HG03457 (cell line): ENCODE results near the gene MED10.

ENCODE experiments used
- ATAC-seq: cut with Tn5 transposase; IDR thresholded peaks from one replicate; pipeline ENCODE4 v1.9.1; 2021; ENCODE audit warnings: moderate number of reproducible peaks; ENCODE audit not compliant: unreplicated experiment

The MED10 gene

GRCh38 chr5:6399980-6400910 lies 21.9 kb upstream of the MED10 start:
- ATAC-seq = no peak

DNA sequence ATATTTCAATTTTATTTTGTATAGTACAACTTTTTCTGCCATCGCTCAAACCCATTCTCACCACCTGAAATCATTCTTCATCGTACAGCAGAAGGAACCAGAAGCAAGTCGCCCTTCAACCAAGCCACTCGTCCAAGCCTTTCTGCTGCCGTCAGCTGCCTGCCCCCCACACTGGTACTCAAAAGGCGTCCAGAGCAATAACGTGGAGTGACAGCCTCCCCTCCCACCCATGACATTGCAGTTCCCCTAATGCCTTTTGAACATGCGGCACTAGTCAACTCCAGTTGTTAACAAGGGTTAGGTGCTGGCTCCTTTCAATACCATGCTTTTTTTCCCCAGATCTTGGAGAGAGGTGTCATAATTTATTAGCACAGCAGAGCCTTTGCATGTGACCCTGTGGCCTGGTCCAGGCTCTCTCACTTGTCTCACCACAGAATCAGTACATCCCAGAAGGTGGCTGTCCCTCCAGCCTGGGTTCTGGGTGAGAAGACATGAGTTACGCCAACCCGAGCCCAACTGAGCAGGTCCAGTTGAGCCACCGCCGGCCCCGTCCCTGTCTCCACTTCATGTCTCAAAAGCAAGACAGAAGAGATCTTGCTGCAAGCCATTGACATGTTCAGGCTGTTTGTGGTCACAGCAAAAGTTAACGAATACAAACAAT lies 20.4 kb upstream of the MED10 start:
- no peak for ATAC-seq

DNA sequence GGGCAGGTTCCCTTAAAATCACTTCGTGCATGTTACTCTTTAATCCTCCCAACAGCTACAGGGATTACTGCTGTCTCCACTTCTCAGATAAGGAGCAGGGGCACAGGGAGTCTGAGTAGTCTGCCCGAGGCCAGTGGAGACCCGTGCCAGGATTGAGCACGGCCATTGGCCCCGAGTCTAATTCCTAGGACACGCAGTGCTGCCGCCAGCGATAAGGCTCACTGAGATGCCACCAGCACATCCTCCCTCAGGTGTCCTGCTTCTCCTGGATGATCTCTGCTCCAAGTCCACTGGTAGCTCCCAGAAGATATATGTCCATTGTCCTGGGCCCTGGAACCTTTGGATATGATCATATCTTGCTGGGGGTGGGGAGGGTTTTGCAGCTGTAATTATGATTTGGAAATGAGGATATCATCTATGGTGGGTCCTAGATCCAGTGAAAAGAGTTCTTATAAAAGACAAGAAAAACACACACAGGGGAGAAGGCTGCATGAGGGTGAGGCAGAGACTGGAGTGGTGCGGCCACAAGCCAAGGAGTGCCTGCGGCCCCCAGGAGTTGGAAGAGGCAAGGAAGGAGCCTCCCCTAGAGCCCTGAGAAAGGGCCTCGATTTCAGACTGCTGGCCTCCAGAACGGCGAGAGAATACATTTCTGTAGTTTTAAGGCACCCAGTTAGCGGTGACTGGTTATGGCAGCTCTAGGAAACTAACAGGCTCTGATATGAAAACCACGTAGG lies 19.4 kb upstream of the MED10 start:
- ATAC-seq = no peak

GRCh38 chr5:6396836-6397535 lies 18.6 kb upstream of the MED10 start:
- no peak for ATAC-seq

- no peak for ATAC-seq
Measured at GRCh38 chr5:6396043-6396442, 17.7 kb upstream of the MED10 start.

GRCh38 chr5:6395621-6396020 lies 17.3 kb upstream of the MED10 start:
- ATAC-seq = no peak

DNA sequence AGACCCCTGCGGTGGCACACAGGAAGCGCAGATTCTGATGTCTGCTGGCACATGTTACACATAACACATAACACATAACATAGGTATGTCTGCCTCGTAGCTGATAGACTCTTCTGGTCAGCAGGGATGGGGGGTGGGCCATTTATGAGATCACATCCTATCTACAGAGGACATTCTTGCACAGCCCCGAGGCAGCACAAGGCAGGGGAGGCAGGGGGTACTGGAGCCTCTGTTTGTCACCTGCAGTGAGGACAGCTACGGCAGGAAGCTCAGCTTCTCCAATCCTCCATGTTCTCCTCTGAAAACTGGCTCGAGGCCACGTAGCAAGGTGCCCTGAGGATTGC lies 16.7 kb upstream of the MED10 start:
- ATAC-seq = no peak

DNA sequence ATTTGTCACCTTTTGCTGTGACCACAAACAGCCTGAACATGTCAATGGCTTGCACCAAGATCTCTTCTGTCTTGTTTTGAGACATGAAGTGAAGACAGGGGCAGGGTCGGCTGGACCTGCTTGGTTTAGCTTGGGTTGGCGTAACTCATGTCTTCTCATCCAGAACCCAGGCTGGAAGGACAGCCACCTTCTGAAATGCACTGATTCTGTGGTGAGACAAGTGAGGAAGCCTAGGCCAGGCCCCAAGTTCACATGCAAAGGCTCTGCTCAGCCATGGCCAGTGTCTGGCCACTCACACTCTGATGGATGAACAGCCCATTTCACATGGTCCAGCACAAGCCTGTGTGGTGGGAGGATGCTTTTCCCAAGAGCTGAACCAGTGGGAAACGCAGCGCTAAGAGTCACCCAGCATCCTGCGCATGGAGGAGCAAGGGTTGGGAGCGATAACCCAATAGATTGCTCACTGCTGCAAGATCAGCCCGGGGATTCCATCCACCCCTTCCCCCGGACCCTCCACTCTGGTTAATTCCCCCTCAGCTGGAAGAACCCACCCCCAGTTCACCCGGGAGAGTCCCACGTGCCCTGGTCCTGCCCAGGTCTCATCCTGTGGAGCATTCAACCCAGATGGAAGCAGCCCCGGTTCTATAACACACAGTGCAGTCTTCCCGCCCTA lies 16.2 kb upstream of the MED10 start:
- no peak for ATAC-seq

- no peak for ATAC-seq
Measured at GRCh38 chr5:6393596-6394194, 15.3 kb upstream of the MED10 start.

- ATAC-seq = no peak
Measured at GRCh38 chr5:6392561-6392960, 14.2 kb upstream of the MED10 start.

GRCh38 chr5:6391151-6391550 lies 12.8 kb upstream of the MED10 start:
- ATAC-seq = no peak

GRCh38 chr5:6389946-6390530 lies 11.7 kb upstream of the MED10 start:
- no peak for ATAC-seq

DNA sequence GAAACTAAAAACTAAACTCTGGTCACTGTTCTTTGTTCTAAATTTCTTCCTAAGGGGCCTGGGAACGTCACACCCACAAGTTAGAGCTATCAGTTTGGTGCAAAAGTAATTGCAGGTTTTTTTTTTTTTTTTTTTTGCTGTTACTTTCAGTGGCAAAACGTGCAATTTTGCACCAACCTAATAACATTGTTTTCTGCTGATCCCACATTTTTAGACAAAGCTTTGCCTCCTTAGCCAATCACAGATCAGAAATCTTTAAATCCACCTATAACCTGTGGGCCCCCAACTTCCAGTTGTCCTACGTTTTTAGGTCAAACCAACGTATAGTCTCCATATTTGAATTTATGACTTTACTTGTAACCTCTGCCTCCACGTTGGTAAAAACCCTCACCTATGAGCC lies 11.1 kb upstream of the MED10 start:
- no peak for ATAC-seq

DNA sequence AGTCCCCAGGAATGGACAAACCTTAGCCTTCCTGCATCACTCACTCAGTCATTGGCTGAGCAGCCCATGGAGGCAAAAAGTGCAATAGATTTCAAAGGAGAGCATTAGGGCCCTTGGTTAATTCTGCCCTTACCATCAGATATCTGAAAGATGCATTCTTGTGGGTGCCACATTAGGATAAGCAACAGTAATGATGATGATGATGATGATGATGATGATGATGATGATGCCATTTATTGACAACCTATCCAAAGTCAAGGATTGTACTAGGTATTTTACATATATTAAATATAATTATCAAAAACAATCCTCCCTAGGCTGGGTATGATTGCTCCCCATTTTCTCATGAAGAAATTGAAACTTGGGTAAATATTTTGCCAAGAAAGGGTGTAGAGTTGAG lies 9.6 kb upstream of the MED10 start:
- no peak for ATAC-seq

- ATAC-seq = no peak
Measured at GRCh38 chr5:6386271-6386670, 7.9 kb upstream of the MED10 start.

DNA sequence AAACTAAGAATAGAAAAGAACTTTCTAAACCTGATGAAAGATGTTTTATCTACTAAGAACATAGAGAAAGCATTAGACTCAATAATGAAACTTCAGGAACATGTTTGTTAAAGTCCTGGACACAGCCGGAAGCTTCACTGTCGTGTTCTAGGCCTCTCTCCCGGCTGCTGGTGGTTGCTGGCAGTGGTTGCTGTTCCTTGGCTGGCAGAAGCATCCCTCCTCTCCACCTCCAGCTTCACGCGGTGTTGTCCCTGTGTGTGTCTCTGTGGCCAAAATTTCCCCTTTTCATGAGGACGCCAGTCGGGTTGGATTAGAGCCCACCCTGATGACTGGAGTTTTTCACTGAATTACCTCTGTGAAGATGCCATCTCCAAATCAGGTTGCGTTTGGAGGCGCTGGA lies 6.5 kb upstream of the MED10 start:
- no peak for ATAC-seq

DNA sequence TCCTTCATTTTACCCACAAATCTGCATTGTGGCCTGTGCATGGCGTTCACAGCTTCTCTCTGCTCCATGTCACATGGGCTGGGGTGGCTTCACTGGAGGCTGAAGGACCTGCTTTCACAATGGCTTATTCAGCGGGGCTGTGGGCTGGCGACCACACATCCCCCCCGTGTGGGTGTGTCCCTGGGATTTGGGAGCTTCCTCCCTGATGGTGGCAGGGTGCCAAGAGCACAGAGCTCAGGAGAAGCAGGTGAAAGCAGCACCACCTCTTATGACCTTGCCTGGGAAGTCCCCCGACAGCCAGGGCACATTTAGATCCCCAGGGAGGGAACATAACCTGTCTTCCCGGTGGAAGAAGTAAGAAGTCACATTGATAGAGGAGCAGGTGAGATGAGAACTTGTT lies 5.0 kb upstream of the MED10 start:
- ATAC-seq = no peak

DNA sequence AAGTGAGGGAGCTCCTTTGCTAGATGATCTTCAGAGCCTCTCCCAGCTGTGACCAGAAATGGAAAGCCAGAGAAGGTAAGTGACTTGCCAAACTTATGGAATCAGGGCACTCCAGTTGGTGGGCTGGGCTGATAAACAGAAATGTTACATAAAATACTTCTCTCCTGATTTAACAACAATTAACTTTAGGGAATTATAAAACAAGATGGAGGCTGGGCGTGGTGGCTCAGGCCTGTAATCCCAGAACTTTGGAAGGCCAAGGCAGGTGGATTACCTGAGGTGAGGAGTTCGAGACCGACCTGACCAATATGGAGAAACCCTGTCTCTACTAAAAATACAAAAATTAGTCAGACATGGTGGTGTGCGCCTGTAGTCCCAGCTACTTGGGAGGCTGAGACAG lies 899 bp upstream of the MED10 start:
- no peak for ATAC-seq

GRCh38 chr5:6378766-6379103 lies 388 bp upstream of the MED10 start:
- no peak for ATAC-seq

GRCh38 chr5:6377582-6377904 lies 804 bp downstream of the MED10 start:
- no peak for ATAC-seq
